HFF-Myc (cell line): ENCODE measurements around the gene CSK.

Source experiments
- DNase-seq: peaks from one replicate; pipeline ENCODE4 v3.0.0-alpha.2; 2011; ENCODE audit warnings: low read depth; ENCODE audit errors: extremely low read depth
- H3K4me3 ChIP-seq: replicated peaks from 2 replicates; pipeline ENCODE4 v1.5.1; 2011; ENCODE audit warnings: low read depth, mild to moderate bottlenecking, control low read depth, low read length
- TF ChIP-seq, protein P1 (sequence below): IDR thresholded peaks from 2 replicates; pipeline ENCODE4 v1.5.1; 2012; ENCODE audit warnings: mild to moderate bottlenecking, low read depth, low read length, control low read depth; ENCODE audit errors: missing control alignments

CSK gene

GRCh38 chr15:74790080-74790916 is 8.4 kb downstream of the CSK start:
- no peak for DNase-seq
- TF ChIP-seq, protein P1, sequence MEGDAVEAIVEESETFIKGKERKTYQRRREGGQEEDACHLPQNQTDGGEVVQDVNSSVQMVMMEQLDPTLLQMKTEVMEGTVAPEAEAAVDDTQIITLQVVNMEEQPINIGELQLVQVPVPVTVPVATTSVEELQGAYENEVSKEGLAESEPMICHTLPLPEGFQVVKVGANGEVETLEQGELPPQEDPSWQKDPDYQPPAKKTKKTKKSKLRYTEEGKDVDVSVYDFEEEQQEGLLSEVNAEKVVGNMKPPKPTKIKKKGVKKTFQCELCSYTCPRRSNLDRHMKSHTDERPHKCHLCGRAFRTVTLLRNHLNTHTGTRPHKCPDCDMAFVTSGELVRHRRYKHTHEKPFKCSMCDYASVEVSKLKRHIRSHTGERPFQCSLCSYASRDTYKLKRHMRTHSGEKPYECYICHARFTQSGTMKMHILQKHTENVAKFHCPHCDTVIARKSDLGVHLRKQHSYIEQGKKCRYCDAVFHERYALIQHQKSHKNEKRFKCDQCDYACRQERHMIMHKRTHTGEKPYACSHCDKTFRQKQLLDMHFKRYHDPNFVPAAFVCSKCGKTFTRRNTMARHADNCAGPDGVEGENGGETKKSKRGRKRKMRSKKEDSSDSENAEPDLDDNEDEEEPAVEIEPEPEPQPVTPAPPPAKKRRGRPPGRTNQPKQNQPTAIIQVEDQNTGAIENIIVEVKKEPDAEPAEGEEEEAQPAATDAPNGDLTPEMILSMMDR, result no peak
- no peak overlapping the region for H3K4me3 ChIP-seq

DNA sequence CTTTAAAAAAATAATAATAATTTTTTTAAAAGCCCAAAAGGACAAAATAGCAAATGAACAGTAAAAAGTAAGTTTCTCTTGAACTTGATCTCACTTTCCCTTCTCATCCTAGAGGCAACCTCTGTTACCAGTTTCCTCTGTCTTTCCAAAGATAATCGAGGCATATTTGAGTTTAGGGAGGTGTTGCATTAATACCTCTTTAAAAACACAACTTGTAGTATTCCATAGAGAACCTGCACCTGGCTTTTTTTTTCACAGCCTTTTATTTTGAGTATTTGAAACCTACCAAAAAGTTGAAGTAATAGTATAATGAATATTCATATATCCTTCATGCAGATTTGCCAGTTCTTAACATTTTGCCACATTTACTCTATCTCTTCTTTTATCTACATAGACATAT is 9.1 kb downstream of the CSK start:
- TF ChIP-seq, protein P1, result no peak
- no peak overlapping the region for H3K4me3 ChIP-seq

DNA sequence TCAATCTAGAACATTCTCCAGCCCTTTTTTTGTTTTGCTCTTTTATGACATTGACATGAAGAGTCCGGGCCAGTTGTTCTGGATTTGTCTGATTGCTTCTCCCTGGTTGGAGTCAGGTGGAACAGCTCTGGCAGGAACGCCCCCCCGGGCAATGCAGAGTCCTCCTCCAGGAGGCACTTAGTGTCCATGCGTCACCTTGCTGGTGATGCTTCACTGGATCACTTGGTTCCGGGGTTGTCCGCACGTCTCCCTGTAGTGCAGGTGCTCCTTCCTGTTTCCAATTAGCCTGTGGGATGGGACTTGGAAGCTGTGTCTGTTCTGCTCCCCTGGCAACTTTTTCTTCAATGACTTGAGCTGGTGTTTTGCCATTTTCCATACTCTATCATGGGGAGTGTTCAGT is 9.8 kb downstream of the CSK start:
- DNase-seq, result no peak
- TF ChIP-seq, protein P1, result no peak
- no peak overlapping the region for H3K4me3 ChIP-seq

More for the DNA sequence above, 9.1 kb downstream of the CSK start:
- no peak for DNase-seq

DNA sequence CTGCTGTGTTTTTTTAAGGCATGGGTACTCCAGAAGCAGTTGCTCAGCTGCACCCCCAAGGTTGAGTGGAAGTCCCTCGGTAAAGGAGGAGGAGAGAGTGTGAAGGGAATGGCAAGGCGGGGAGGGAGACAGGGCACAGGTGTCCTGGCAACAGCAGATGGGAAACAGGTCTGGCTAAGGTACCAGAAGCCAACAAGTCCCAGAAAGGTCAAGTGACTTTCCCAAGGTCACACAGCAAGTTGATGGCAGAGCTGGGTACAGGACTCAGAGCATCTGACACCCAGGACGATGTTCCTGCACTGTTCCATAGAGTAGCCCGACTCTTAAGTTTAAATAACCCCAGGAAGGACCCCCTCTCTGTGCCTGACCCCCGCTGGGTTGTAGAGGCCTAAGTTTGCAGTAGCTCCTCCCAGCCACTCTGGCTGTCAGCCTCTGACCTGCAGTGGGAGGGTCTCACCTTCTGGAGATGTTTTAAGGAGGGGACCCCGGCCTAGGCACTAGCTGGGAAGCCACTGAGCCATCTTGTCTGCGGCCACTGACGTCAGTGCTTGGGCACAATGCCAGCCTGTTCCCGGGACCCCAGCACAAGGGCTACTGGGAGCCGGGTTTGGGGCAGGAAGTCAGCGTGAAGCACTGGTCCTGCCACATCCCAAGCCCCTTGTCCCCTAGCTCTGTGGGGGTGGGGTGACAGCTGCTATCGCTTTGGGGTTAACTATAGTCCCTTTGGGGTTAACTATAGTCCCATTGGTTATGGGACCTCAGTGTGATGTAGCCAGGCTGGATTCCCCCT is 10.5 kb downstream of the CSK start:
- TF ChIP-seq, protein P1, result no peak
- DNase-seq, result no peak
- no peak overlapping the region for H3K4me3 ChIP-seq

DNA sequence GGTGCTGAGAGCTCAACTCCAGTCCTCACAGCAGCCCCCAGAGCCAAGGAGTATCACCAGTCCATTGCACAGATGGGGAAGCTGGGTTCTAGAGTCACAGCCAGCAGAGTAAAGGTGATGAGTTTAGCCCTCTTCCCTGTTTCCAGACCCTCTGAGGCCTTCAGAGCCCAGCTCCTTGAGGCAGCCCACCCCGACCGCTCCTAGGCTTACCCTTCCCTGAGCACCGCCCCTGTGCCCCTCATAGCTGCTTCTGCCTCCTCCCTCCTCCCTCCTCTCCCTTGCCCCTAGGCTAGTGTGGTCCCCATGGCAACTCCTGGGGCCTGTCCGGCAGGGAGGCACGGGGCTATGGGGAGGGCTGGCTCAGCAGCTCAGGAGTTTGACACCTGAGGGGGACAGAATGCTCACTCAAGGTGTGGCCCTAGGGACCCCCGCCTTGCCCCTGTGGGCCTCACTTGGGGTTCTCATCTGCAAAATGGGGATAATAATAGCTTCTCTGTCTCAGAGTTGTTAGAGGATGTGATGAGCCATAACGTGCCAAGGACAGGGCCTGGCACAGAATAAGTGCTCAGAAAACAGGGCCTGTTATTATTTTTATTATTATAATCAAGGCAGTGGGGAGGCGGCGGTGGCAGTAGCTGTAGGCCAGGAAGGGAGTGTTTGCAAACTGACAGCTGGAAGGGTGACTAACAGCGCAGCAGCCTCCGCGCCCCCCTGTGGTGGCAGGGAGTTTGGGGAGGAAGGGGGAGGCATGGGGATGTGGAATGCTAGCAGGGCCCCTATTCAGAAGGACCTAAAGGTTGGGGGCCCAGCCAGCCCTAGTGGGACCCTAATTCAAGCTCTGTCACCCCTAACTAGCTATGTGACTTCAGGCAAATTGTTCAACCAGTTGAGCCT is 11.5 kb downstream of the CSK start:
- no peak overlapping the region for H3K4me3 ChIP-seq
- DNase-seq, result no peak
- TF ChIP-seq, protein P1, result peak; percentile 15

GRCh38 chr15:74794248-74794969 is 12.5 kb downstream of the CSK start:
- no peak for DNase-seq
- H3K4me3 ChIP-seq, result no peak overlapping the region
- TF ChIP-seq, protein P1, result no peak
